ENCODE data around the gene NECAB2.

- TF ChIP-seq POLR2A (IDR thresholded peaks at IDR 0.05; ENCODE audit: low read length): no peak
- no peak for TF ChIP-seq GATA1 (IDR thresholded peaks at IDR 0.05; ENCODE audit: low read depth, low read length)
Observed at GRCh38 chr16:83931556-83931955, 36.5 kb upstream of the NECAB2 start.

Data from erythroblast (primary cell).